ENCODE measurements around the gene TSEN2. TPM values are rescaled to one million over a fixed set of nuclear protein-coding genes. Genes with fewer than 3 reads are reported as not detected.

TSEN2 gene
- polyA plus RNA-seq, 1 donor (not counting 4 experiments of a cell fraction or from before 2014, with no cell fraction given) = 23.8 TPM

DNA sequence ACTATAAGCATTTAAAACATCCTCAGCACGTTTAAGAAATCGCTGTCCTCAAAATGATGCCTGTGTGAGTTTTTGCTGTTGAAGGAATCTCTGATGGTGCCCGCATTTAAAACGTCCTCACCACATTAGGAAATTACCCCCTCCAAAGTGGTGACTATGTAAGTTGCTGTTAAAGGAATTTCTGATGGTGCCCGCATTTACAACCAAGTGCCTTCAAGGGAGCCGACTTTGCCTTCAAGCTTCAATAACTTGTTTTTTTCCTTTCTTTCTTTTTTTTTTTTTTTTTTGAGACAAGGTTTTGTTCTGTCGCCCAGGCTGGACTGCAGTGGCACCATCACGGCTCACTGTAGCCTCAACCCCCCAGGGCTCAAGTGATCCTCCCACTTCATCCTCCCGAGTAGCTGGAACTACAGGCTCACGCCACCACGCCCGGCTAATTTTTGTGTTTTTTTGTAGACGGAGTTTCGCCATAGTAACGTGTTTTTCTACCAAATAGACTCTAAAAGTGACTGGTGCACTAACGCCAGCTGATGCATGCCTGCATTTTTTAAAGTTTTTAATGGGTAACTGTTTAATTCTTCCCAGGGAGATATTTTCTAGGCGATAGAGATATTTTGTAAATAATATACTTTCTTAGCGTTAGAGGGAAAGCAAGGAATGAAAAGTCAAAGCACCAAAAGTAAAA lies 19.0 kb upstream of the TSEN2 start:
- Histone ChIP-seq H3K79me2 (ENCODE audit: control insufficient read depth, insufficient read depth, low read length) (no peaks in the 10 kb centered on the region), H3K9ac (ENCODE audit: control insufficient read depth, extremely low read depth, insufficient read depth, low read length) (no peak overlapping the region), H3K27me3 (ENCODE audit: control insufficient read depth, extremely low read depth, insufficient read depth, low read length) (no peaks in the 10 kb centered on the region), H3K4me3 (ENCODE audit: control insufficient read depth in 2 of 3, extremely low read depth in 1 of 3, insufficient read depth in 2 of 3, low read depth in 1 of 3, low read length in 3 of 3) (no peak overlapping the region), H3K36me3 (ENCODE audit: control insufficient read depth in 2 of 2, extremely low read depth in 1 of 2, insufficient read depth in 2 of 2, low read length in 2 of 2) (no peaks in the 10 kb centered on the region), H3K27ac (ENCODE audit: control insufficient read depth, insufficient read depth, low read length) (no peak overlapping the region), H3K4me1 (ENCODE audit: control insufficient read depth, extremely low read depth, insufficient read depth, low read length) (no peaks in the 10 kb centered on the region), H3K9me1 (ENCODE audit: control insufficient read depth, extremely low read depth, insufficient read depth, low read length) (no peaks in the 10 kb centered on the region), H4K20me1 (ENCODE audit: control insufficient read depth, extremely low read depth, insufficient read depth, low read length) (no peaks in the 10 kb centered on the region), H3K4me2 (ENCODE audit: control insufficient read depth, extremely low read depth, insufficient read depth, low read depth, low read length) (no peak overlapping the region), H2AFZ (ENCODE audit: control insufficient read depth, low read length) (no peak overlapping the region), H3K9me3 (ENCODE audit: control insufficient read depth, low read depth, low read length) (no peaks in the 10 kb centered on the region)
- dilution Hi-C loops (cut with MboI; ENCODE audit: extremely low pct_ligation_motif_present, low sequenced_read_pairs) = no loop called here
- no peak for TF ChIP-seq EZH2 (IDR thresholded peaks at IDR 0.05; ENCODE audit: low read length)
- TF ChIP-seq, protein P1, sequence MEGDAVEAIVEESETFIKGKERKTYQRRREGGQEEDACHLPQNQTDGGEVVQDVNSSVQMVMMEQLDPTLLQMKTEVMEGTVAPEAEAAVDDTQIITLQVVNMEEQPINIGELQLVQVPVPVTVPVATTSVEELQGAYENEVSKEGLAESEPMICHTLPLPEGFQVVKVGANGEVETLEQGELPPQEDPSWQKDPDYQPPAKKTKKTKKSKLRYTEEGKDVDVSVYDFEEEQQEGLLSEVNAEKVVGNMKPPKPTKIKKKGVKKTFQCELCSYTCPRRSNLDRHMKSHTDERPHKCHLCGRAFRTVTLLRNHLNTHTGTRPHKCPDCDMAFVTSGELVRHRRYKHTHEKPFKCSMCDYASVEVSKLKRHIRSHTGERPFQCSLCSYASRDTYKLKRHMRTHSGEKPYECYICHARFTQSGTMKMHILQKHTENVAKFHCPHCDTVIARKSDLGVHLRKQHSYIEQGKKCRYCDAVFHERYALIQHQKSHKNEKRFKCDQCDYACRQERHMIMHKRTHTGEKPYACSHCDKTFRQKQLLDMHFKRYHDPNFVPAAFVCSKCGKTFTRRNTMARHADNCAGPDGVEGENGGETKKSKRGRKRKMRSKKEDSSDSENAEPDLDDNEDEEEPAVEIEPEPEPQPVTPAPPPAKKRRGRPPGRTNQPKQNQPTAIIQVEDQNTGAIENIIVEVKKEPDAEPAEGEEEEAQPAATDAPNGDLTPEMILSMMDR (optimal IDR thresholded peaks at IDR 0.05 in 1 of 3, IDR thresholded peaks at IDR 0.05 in 1 of 3, conservative IDR thresholded peaks at IDR 0.05 in 1 of 3; ENCODE audit: extremely low read depth in 1 of 3, insufficient read depth in 2 of 3, low read length in 3 of 3) = no peak
- FAIRE-seq = no peak
- DNase-seq (ENCODE audit: low read depth, low spot score) = no peak

DNA sequence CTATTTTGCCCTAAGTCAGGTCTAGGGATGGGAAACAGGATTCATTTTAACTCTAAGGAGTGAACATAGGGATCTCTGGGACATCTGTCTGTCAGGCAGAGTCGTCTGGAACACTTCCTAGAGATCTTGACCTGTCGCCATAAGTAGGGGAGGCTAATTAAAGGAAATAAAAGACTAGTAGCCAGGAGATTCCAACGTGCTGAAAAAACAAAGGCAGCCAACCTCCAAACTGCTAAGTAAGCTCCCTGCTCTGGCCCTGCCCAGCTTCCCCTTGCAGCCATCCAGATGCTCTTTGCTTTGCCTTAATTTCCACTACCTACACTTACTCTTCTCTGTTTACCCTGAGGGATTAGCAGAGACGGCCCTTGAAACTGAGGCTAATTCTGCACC lies 18.4 kb upstream of the TSEN2 start:
- no peak overlapping the region for H3K4me2 ChIP-seq (ENCODE audit: control insufficient read depth, extremely low read depth, insufficient read depth, low read depth, low read length)
- H3K27ac ChIP-seq (ENCODE audit: control insufficient read depth, insufficient read depth, low read length) = no peak overlapping the region
- H3K9me3 ChIP-seq (ENCODE audit: control insufficient read depth, low read depth, low read length) = no peaks in the 10 kb centered on the region
- no peaks in the 10 kb centered on the region for H3K79me2 ChIP-seq (ENCODE audit: control insufficient read depth, insufficient read depth, low read length)
- no peak overlapping the region for H3K4me3 ChIP-seq (ENCODE audit: control insufficient read depth in 2 of 3, extremely low read depth in 1 of 3, insufficient read depth in 2 of 3, low read depth in 1 of 3, low read length in 3 of 3)
- dilution Hi-C loops (cut with MboI; ENCODE audit: extremely low pct_ligation_motif_present, low sequenced_read_pairs) = no loop called here
- no peaks in the 10 kb centered on the region for H3K27me3 ChIP-seq (ENCODE audit: control insufficient read depth, extremely low read depth, insufficient read depth, low read length)
- FAIRE-seq = no peak
- no peak for DNase-seq (ENCODE audit: low read depth, low spot score)
- H2AFZ ChIP-seq (ENCODE audit: control insufficient read depth, low read length) = no peak overlapping the region
- no peak for TF ChIP-seq EZH2 (IDR thresholded peaks at IDR 0.05; ENCODE audit: low read length)
- TF ChIP-seq, protein P1 (optimal IDR thresholded peaks at IDR 0.05 in 1 of 3, IDR thresholded peaks at IDR 0.05 in 1 of 3, conservative IDR thresholded peaks at IDR 0.05 in 1 of 3; ENCODE audit: extremely low read depth in 1 of 3, insufficient read depth in 2 of 3, low read length in 3 of 3) = no peak
- H3K4me1 ChIP-seq (ENCODE audit: control insufficient read depth, extremely low read depth, insufficient read depth, low read length) = peaks cover 2% of the 10 kb centered on the region
- H3K9ac ChIP-seq (ENCODE audit: control insufficient read depth, extremely low read depth, insufficient read depth, low read length) = no peak overlapping the region
- no peaks in the 10 kb centered on the region for H3K36me3 ChIP-seq (ENCODE audit: control insufficient read depth in 2 of 2, extremely low read depth in 1 of 2, insufficient read depth in 2 of 2, low read length in 2 of 2)
- no peaks in the 10 kb centered on the region for H3K9me1 ChIP-seq (ENCODE audit: control insufficient read depth, extremely low read depth, insufficient read depth, low read length)
- no peaks in the 10 kb centered on the region for H4K20me1 ChIP-seq (ENCODE audit: control insufficient read depth, extremely low read depth, insufficient read depth, low read length)

All from keratinocyte (primary cell).